ENCODE data around the gene TLE2.

GRCh38 chr19:3026768-3027167 lies 2.3 kb downstream of the TLE2 start:
- TF ChIP-seq CTCF (conservative IDR thresholded peaks at IDR 0.05; ENCODE audit: low read depth, low read length), result no peak
- TF ChIP-seq EZH2 (IDR thresholded peaks at IDR 0.05; ENCODE audit: low read length, unreplicated experiment), result no peak
- TF ChIP-seq EZH2phosphoT487 (IDR thresholded peaks at IDR 0.05; ENCODE audit: borderline replicate concordance, low read length), result no peak
